GM19324 (cell line): ENCODE data around the gene JARID2.

Experiments used
- ATAC-seq: cut with Tn5 transposase; IDR thresholded peaks from one replicate; pipeline ENCODE4 v1.9.1; 2021; ENCODE audit warnings: mild to moderate bottlenecking, moderate library complexity; ENCODE audit not compliant: unreplicated experiment, low FRiP score

The JARID2 gene

GRCh38 chr6:15546591-15546990 lies 300.7 kb downstream of the JARID2 start:
- ATAC-seq, result no peak

GRCh38 chr6:15547400-15547799 lies 301.5 kb downstream of the JARID2 start:
- ATAC-seq, result no peak

GRCh38 chr6:15549371-15549770 lies 303.5 kb downstream of the JARID2 start:
- no peak for ATAC-seq

GRCh38 chr6:15550546-15551123 lies 304.8 kb downstream of the JARID2 start:
- no peak for ATAC-seq

- no peak for ATAC-seq
Observed at GRCh38 chr6:15551262-15551661, 305.4 kb downstream of the JARID2 start.

GRCh38 chr6:15551798-15552197 lies 305.9 kb downstream of the JARID2 start:
- no peak for ATAC-seq

GRCh38 chr6:15553031-15553430 lies 307.2 kb downstream of the JARID2 start:
- no peak for ATAC-seq

GRCh38 chr6:15553736-15554294 lies 307.9 kb downstream of the JARID2 start:
- no peak for ATAC-seq

- no peak for ATAC-seq
Observed at GRCh38 chr6:15554728-15555100, 308.8 kb downstream of the JARID2 start.

- ATAC-seq, result no peak
Observed at GRCh38 chr6:15555101-15556038, 309.5 kb downstream of the JARID2 start.

GRCh38 chr6:15556711-15557110 lies 310.8 kb downstream of the JARID2 start:
- no peak for ATAC-seq

- no peak for ATAC-seq
Observed at GRCh38 chr6:15557174-15557573, 311.3 kb downstream of the JARID2 start.

- no peak for ATAC-seq
Observed at GRCh38 chr6:15560713-15561112, 314.8 kb downstream of the JARID2 start.

GRCh38 chr6:15561447-15562199 lies 315.8 kb downstream of the JARID2 start:
- ATAC-seq, result no peak

- ATAC-seq, result no peak
Observed at GRCh38 chr6:15562977-15563376, 317.1 kb downstream of the JARID2 start.

- no peak for ATAC-seq
Observed at GRCh38 chr6:15569035-15569995, 323.4 kb downstream of the JARID2 start.

- ATAC-seq, result no peak
Observed at GRCh38 chr6:15570171-15570570, 324.3 kb downstream of the JARID2 start.
